Measurements from ENCODE around the gene WDR48.

DNA sequence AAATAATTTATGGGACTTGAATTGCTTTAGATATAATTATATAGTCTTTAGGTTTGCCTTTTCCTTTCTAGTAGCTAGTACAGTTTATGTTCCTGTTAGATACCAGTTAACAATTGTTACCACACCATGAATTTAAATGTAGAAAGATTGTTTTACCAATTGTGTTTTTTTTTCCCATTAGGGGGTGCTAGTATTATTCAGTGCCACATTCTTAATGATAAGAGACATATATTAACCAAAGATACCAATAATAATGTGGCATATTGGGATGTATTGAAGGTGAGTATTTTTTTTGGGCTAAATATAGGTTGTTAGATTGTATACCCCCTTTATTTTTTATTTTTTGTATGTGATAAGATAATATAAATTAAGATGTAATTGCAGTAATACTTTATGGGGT is 27.7 kb downstream of the WDR48 start:
- TF ChIP-seq POLR2A (IDR thresholded peaks at IDR 0.05): no peak
- TF ChIP-seq, protein P1, sequence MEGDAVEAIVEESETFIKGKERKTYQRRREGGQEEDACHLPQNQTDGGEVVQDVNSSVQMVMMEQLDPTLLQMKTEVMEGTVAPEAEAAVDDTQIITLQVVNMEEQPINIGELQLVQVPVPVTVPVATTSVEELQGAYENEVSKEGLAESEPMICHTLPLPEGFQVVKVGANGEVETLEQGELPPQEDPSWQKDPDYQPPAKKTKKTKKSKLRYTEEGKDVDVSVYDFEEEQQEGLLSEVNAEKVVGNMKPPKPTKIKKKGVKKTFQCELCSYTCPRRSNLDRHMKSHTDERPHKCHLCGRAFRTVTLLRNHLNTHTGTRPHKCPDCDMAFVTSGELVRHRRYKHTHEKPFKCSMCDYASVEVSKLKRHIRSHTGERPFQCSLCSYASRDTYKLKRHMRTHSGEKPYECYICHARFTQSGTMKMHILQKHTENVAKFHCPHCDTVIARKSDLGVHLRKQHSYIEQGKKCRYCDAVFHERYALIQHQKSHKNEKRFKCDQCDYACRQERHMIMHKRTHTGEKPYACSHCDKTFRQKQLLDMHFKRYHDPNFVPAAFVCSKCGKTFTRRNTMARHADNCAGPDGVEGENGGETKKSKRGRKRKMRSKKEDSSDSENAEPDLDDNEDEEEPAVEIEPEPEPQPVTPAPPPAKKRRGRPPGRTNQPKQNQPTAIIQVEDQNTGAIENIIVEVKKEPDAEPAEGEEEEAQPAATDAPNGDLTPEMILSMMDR (IDR thresholded peaks at IDR 0.05): no peak

Measured in lower leg skin (tissue), 3 donors.